Stimulated activated CD8-positive, alpha-beta memory T cell treated with anti-CD3 and anti-CD28 coated beads, Interleukin-4, amount 100 ng/mL, for 4 hours (primary cell): ENCODE measurements around the gene SMARCA5.
A peak's percentile ranks its signal among the peaks of the same experiment; 100 is the strongest.

Experiments
- DNase-seq, 2 donors: peaks; one replicate each; pipeline ENCODE4 v3.0.0-alpha.2; 2020; ENCODE audit warnings: low read depth in 2 of 2, low spot score in 1 of 2

The SMARCA5 gene

GRCh38 chr4:143531380-143531779, 17.9 kb downstream of the SMARCA5 start:
- DNase-seq: no peak

- DNase-seq: no peak
Observed at GRCh38 chr4:143531788-143532491, 18.4 kb downstream of the SMARCA5 start.

- no peak for DNase-seq
Observed at GRCh38 chr4:143538979-143539669, 25.6 kb downstream of the SMARCA5 start.

- DNase-seq: no peak
Observed at GRCh38 chr4:143539670-143540023, 26.1 kb downstream of the SMARCA5 start.

GRCh38 chr4:143549928-143550327, 36.4 kb downstream of the SMARCA5 start:
- no peak for DNase-seq

GRCh38 chr4:143554728-143555597, 41.5 kb downstream of the SMARCA5 start:
- DNase-seq: no peak

GRCh38 chr4:143555676-143556075, 42.2 kb downstream of the SMARCA5 start:
- no peak for DNase-seq

- DNase-seq: no peak
Observed at GRCh38 chr4:143558286-143558685, 44.8 kb downstream of the SMARCA5 start.

GRCh38 chr4:143558823-143559756, 45.6 kb downstream of the SMARCA5 start:
- peak; percentile 38 to 45 for DNase-seq

- DNase-seq: peak in 1 of 2 donors; percentile 6
Observed at GRCh38 chr4:143559757-143560147, 46.2 kb downstream of the SMARCA5 start.

GRCh38 chr4:143564472-143564871, 51.0 kb downstream of the SMARCA5 start:
- no peak for DNase-seq

GRCh38 chr4:143575331-143575730, 61.8 kb downstream of the SMARCA5 start:
- DNase-seq: no peak

- DNase-seq: no peak
Observed at GRCh38 chr4:143581331-143581946, 67.9 kb downstream of the SMARCA5 start.

- DNase-seq: no peak
Observed at GRCh38 chr4:143585548-143585947, 72.0 kb downstream of the SMARCA5 start.

GRCh38 chr4:143586080-143586479, 72.6 kb downstream of the SMARCA5 start:
- DNase-seq: no peak

GRCh38 chr4:143587703-143588102, 74.2 kb downstream of the SMARCA5 start:
- no peak for DNase-seq

GRCh38 chr4:143597276-143597675, 83.8 kb downstream of the SMARCA5 start:
- DNase-seq: no peak

GRCh38 chr4:143598816-143599215, 85.3 kb downstream of the SMARCA5 start:
- DNase-seq: no peak

- no peak for DNase-seq
Observed at GRCh38 chr4:143599827-143600226, 86.3 kb downstream of the SMARCA5 start.

- no peak for DNase-seq
Observed at GRCh38 chr4:143606480-143606879, 93.0 kb downstream of the SMARCA5 start.
